GM18519 (cell line): Measurements from ENCODE around the gene CD4.

Experiments
- ATAC-seq: cut with Tn5 transposase; IDR thresholded peaks from one replicate; pipeline ENCODE4 v1.9.1; 2021; ENCODE audit warnings: mild to moderate bottlenecking, moderate library complexity; ENCODE audit not compliant: unreplicated experiment, low FRiP score

Gene CD4

DNA sequence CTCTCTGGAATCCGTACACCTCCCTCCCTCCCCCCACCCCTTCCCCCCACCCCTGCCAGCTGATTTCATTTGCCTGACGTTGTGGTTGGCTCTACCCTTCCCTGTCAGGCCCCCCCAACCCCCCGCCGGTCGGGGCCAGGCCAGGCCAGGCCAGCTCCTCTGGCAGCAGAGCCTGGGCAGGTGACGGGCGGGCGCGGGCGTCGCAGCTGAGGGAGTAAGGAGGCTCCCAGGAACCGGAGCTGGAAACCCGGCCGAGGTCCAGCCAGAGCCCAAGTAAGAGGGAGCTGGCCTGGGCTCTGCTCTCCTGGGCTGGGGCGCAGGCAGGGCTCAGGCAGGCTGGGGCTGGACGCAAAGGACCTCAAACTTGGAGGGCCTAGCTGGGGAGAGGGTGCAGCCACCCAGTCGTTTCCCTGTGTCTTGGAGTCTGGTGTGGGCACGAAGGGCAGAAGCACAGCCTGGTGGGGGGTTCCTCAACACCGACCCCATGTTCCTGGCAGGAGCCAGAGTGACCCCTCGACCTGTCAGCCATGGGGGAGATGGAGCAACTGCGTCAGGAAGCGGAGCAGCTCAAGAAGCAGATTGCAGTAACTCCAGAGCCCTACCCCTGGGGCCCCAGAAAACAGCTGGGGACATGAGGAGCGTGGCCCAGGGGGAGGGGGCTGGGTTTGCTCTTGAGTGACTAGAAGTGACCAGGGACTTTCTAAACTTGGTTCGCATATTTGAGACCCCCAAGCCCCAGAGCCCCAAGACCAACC, 51.6 kb downstream of the CD4 start, which contains the start of gene GNB3:
GNB3 (plus strand) TSS at position 165 of the 755 bp plus-strand sequence; CDS start at position 528, 363 bp downstream.
- no peak for ATAC-seq

DNA sequence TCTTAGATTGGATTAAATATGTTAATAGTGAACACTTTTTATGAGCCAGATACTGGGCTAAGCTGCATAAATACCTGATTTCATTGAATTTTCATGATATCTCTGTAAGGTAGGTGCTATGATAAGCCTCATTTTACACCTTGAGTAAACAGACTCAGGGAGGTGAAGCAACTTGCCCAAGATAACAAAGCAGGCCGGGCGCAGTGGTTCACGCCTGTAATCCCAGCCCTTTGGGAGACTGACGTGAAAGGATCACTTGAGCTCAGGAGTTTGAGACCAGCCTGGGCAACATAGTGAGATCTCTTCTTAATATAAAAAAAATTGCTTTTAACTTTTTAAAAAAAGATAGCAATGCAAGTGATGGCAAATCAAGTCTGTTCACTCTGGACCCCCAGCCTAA, 52.7 kb downstream of the CD4 start:
- ATAC-seq: no peak

DNA sequence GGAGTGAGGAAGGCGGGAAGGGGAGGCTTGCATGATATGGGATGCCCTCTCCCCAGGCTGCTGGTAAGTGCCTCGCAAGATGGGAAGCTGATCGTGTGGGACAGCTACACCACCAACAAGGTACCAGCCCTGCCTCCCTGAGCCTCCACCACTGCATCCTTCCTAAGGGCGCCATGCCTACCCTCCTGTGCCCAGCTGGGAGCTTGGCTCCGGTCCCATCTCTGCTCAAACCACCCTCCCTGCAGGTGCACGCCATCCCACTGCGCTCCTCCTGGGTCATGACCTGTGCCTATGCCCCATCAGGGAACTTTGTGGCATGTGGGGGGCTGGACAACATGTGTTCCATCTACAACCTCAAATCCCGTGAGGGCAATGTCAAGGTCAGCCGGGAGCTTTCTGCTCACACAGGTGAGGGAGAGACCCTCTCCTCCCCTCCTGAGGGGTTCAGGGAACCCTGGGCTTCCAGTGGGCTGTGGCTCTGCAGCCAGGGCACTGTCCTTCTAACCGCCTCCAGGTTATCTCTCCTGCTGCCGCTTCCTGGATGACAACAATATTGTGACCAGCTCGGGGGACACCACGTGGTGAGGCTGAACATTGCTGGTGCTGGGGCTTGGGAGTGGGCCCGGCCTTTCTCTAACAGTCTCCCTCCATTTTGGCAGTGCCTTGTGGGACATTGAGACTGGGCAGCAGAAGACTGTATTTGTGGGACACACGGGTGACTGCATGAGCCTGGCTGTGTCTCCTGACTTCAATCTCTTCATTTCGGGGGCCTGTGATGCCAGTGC, 54.0 kb downstream of the CD4 start:
- no peak for ATAC-seq

DNA sequence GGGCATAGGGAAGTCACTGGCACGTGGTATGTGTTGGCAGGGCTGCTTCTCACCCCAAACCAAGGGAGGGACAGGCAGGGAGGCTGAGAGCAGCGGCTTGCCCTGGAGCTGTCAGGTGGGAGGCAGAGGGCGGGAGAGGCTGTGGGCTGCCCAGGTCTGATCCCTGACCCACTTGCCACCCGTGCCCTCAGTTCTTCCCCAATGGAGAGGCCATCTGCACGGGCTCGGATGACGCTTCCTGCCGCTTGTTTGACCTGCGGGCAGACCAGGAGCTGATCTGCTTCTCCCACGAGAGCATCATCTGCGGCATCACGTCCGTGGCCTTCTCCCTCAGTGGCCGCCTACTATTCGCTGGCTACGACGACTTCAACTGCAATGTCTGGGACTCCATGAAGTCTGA, 56.1 kb downstream of the CD4 start:
- ATAC-seq: no peak

DNA sequence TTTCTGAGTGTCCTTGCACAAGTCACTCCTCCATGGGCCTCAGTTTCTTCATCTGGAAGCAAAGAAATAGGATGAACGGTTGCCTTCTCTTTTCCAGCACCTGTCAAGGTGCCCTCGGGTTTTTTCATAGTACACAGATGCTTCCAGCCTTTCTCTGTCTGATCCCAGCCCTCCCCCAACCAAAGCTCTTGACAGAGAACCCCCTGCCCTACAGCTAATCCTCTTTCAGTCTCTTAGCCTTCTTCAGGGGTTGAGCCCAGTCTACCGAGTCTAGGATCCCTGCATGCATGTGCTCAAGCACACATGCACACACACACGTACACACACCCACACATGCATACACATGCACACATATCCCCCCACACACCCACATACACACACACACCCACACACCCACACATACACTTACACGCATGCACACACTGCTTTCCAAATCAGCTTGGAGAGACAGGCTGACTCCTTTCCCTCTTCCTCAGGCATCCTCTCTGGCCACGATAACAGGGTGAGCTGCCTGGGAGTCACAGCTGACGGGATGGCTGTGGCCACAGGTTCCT, 57.1 kb downstream of the CD4 start:
- no peak for ATAC-seq

DNA sequence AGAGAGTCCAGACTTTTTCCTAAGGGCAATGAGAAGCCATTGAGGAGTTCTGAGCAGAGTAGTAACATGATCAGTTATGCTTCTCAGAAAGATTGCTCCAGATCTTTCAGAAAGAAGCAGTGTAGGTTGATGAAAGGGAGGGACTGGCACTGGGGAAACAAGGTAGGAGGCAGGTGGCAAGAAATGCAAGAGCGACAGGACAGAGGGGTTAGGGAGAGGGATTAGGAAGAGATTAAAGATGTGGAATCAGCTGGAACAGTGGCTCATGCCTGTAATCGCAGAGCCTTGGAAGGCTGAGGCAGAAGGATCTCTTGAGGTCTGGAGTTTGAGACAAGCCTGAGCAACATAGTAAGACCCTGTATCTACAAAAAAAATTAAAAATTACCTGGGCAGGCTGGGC, 58.3 kb downstream of the CD4 start:
- ATAC-seq: no peak

DNA sequence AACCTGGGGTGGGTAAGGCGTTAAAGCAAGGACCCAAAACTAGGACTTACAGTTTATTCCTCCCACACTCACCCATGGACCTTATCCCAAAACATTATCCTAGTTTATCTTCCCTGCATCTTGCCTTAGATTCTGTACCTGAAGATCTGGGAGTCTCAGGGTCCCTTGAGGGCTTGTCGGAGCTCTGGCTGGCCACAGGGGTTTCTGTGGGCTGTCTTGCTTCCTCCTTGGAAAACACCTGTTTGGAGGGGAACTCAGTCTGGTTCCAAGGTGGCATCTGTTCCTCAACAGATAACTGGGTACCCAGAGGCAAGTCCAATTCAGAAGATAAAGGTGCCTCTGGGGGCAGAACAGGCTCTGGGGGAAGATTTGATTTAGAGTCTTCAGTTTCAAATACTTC, 60.1 kb downstream of the CD4 start:
- no peak for ATAC-seq

DNA sequence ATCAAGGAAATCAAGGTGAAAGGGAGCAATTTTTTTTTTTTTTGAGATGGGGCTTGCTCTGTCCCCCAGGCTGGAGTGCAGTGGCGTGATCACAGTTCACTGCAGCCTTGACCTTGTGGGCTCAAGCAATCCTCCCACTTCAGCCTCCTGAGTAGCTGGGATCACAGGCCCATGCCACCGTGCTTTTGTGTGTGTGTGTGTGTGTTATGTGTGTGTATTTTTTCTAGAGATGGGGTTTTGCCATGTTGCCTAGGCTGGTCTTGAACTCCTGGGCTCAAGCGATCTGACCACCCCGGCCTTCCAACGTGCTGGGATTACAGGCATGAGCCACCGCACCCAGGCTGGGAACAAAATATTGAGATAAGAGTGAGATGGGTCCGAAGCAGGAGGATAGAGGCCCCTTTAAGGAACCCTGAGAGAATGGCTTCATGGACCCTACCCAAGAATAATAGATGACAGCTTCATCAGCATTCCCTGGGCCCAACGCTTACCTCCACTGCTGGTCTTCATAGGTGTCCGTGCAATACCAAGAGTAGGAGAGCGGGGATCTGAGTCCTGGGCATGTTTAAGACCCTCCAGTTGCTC, 60.7 kb downstream of the CD4 start:
- ATAC-seq: no peak

DNA sequence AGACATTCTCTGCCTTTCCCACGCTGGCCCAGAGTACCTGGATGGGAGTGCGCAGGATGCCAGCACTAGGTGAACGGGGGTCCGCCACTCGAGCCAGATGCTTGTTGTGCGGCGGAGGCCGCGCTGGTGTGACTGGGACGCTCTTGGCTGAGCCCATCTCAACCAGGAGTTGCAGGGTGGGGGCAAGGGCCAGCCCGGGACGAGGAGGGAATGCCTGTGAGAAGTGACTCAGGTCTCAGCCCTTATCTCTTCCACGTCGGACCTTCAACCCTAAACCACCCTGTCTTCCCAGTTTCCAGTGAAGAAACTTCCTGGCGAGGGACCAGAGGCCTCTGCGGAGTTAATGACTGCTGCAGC, 61.4 kb downstream of the CD4 start:
- no peak for ATAC-seq

DNA sequence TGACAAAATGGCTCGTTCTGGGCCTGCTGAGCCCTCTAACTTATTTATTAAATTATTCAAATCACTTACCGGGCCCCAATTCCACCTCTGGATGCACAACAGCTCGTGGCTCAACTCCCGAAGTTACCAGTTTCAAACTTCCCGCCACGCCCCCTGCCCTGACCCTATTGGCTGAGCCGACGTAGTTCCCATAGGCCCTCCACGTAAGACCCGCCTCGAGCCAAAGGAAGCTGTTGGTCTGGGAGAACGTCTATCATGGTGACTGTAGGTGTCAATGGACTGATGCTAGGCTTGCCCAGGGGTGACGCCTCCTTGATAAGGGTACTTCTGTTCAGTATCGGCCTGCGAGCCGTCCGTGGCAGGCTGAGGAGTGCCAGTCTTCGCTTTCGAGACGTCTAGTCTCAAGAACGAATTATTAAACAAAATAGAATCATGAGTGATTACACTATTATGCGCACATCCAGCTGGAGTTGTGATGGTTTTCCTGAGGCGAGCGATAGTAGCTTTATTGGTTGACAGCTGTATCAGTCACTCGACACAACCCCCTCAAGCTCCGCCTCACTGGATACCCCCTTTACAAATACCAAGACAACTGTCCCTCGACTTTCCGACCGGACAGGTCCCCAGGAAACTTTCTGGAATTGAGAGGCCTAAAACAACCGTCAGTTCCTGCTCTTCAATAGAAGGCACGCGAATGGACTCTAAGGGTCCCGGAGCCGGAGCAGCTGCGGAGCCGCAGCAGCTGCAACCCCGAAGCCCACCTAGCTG, 62.0 kb downstream of the CD4 start, which contains the start of gene CDCA3:
CDCA3 (minus strand) TSS at position 134 of the 768 bp plus-strand sequence. CDS start 334 bp downstream, outside the sequence.
- ATAC-seq: peak; percentile 40

DNA sequence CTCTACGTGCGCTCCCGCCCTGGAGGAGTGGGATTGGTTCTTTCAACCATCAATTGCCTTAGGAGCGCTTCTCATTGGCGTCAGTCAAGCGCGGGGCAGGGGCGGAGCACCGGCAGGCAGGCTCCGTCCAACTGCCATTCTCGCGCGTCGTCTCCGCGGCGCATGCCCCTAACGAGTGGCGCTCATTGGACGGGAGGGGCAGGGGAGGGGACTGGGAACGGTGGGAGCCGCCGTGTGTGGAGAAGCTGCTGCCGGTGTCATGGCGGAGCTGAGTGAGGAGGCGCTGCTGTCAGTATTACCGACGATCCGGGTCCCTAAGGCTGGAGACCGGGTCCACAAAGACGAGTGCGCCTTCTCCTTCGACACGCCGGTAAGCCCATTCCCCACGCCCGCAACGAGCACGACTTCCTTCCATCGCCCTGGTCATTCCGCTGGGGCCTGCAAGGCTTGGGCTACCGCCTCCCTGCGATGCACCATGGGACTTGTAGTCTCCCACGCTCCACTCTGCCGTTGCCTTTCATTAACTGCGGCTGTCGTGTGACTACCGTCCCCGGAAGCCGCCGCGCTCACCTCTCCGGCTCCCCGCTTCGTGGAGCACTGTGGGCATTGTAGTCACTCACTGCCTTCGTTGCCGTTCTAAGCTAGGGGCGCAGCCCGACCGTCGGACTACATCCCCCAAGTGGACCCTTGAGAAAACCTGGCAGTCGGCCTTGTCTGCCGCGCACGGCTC, 62.8 kb downstream of the CD4 start, which contains the start of gene USP5:
USP5 (plus strand) TSS at position 230 of the 730 bp plus-strand sequence; CDS start at position 260, 30 bp downstream.
- peak; percentile 72 for ATAC-seq

DNA sequence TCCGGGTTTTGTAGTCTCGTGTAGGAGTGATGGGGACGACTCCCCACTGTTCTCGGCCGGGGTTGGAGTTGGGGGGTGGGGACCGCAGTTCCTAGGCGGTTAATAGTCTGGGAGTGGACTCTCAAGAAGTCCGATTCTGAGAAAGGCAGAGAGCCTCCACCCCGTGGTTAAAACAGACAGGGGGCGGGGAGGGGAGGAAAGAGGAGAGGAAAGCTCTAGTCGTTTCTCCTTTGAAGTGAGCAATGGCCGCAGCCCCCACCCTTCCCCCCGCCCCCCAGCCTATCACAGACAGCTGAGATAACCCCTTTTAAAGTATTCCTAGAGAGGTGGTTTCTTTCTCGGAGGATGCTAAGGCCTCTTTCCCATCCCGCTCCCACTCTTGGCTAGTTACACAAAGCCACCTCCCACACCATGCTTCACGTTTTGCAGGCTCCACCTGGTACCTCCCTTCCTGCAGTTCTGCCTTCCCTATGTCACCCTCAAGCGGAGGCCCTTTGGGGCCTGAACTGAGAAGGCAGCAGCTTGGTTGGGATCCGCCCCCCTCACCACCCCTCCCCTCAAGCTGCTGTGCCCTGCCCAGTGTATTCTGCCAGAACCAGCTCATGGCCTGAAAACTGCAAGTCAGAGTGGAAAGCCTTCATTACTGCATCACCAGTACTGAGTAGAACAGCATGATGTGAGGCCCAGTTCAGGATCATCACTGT, 63.5 kb downstream of the CD4 start:
- ATAC-seq: no peak

DNA sequence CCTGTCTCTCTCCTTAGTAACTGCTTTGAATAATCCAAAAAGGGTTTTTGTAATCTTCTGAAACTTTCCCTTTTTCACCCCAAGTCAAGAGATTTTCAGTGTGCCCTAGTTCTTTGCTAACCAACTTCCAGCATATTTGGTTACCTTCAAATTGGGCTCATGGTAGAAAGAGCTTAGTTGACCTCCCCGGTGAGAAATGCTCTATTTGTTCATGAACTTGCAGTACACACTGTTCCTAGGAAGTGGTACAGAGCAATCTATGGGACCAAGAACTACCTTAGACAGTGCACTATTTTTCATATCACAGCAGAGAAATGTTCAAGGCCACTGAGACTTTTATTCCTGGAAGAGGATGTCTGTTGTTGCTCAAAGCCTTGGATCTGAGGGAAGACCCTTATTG, 64.3 kb downstream of the CD4 start:
- ATAC-seq: no peak

DNA sequence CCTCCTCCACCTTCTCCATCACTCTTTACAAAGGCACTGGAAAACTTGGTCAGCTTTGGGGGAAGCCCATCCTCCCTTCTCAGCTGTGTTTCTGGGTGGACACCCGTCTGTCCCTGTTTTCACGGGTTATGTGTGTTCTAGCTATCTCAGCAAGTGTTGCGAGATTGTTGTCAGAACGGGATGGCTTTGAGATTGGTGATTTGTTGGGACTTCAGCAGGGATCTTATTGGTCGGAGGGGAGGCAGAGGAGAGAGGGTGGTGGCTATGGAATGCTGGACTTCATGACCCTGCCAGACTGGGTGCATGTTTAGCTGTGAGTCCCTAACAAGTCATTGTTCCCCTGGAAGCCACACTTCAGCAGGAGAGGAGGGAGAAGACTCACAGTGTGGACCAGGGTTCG, 64.7 kb downstream of the CD4 start:
- no peak for ATAC-seq

DNA sequence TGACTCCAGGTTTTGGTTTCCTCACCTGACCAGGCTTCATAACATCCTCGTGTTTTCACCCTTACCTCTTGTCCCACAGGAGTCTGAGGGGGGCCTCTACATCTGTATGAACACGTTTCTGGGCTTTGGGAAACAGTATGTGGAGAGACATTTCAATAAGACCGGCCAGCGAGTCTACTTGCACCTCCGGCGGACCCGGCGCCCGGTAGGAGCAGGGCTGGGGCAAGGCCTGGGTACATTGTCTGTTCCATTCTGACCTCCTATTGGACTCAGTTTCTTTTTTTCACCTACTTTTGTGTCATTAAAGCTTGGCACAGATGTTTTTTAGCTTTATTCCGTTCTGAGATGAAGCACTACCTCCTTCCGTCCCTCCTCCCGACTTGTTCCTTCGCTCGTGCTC, 66.0 kb downstream of the CD4 start:
- no peak for ATAC-seq

DNA sequence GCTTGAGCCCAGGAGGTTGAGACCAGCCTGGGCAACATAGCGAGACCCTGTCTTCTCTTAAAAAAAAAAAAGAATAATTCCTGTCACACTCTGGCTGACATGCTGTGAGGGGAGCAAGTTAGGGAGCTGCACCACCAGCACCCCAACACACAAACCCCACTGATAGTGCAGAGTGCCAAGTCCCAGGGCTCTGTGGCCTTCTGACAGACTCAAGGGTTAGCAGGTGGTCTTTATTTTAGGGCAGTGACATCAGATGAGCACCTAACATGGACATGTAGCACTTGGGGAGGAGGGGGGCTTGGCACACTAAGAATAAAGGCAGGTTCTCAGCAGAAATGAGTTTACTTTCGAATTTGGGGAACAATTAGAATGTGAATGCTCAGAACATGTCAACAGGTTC, 69.5 kb downstream of the CD4 start:
- no peak for ATAC-seq

DNA sequence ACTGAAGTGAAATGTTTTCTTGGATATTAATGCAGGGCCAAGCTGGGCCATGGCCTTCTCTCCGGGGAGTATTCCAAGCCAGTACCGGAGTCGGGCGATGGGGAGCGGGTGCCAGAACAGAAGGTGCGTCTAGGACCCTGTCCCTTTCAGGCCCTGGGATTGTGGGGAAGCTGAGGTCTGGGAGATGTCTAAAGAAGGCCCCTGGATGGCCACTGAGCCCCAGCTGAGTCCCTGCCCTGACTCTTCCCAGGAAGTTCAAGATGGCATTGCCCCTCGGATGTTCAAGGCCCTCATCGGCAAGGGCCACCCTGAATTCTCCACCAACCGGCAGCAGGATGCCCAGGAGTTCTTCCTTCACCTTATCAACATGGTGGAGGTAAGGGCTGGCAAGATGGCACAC, 70.8 kb downstream of the CD4 start:
- ATAC-seq: no peak

DNA sequence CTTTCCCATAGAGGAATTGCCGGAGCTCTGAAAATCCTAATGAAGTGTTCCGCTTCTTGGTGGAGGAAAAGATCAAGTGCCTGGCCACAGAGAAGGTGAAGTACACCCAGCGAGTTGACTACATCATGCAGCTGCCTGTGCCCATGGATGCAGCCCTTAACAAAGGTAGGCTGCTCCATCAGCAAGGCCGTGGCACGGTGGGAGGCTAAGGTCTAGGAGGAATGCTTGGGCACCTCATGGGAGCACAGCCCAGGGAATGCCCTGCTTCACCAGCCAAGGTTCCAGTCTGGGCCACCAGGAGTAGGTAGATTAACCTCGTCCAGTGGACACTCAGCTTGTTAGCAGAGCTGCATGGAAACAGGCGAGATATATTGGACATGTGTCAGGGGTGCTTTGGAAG, 71.6 kb downstream of the CD4 start:
- no peak for ATAC-seq

DNA sequence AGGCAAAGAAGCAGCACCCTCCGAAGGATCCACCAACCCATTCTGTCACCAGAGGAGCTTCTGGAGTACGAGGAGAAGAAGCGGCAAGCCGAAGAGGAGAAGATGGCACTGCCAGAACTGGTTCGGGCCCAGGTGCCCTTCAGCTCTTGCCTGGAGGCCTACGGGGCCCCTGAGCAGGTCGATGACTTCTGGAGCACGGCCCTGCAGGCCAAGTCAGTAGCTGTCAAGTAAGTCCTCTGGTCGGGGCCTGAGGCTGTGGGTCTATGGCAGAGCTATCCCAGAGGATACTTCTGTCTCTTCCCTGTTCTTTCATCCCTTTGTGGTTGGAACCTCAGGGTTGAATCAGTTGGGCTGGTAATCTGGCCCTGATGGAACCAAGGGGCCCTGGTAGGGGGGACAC, 72.1 kb downstream of the CD4 start:
- ATAC-seq: no peak
